ENCODE measurements around the gene RPN2.

Gene RPN2

GRCh38 chr20:37209661-37210314 is 30.7 kb downstream of the RPN2 start:
- TF ChIP-seq, protein P1, sequence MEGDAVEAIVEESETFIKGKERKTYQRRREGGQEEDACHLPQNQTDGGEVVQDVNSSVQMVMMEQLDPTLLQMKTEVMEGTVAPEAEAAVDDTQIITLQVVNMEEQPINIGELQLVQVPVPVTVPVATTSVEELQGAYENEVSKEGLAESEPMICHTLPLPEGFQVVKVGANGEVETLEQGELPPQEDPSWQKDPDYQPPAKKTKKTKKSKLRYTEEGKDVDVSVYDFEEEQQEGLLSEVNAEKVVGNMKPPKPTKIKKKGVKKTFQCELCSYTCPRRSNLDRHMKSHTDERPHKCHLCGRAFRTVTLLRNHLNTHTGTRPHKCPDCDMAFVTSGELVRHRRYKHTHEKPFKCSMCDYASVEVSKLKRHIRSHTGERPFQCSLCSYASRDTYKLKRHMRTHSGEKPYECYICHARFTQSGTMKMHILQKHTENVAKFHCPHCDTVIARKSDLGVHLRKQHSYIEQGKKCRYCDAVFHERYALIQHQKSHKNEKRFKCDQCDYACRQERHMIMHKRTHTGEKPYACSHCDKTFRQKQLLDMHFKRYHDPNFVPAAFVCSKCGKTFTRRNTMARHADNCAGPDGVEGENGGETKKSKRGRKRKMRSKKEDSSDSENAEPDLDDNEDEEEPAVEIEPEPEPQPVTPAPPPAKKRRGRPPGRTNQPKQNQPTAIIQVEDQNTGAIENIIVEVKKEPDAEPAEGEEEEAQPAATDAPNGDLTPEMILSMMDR (conservative IDR thresholded peaks at IDR 0.05; ENCODE audit: low read depth, low read length) = no peak
- no peak overlapping the region for H3K4me3 ChIP-seq (ENCODE audit: low read length)
- no peak for DNase-seq (ENCODE audit: low read depth)

GRCh38 chr20:37218441-37218840 is 39.3 kb downstream of the RPN2 start:
- TF ChIP-seq, protein P1 (conservative IDR thresholded peaks at IDR 0.05; ENCODE audit: low read depth, low read length) = no peak
- no peak for DNase-seq (ENCODE audit: low read depth)

GRCh38 chr20:37218976-37219375 is 39.8 kb downstream of the RPN2 start:
- DNase-seq (ENCODE audit: low read depth) = no peak
- H3K4me3 ChIP-seq (ENCODE audit: low read length) = no peak overlapping the region
- TF ChIP-seq, protein P1 (conservative IDR thresholded peaks at IDR 0.05; ENCODE audit: low read depth, low read length) = no peak

More at GRCh38 chr20:37218441-37218840, 39.3 kb downstream of the RPN2 start:
- H3K4me3 ChIP-seq (ENCODE audit: low read length) = no peak overlapping the region

DNA sequence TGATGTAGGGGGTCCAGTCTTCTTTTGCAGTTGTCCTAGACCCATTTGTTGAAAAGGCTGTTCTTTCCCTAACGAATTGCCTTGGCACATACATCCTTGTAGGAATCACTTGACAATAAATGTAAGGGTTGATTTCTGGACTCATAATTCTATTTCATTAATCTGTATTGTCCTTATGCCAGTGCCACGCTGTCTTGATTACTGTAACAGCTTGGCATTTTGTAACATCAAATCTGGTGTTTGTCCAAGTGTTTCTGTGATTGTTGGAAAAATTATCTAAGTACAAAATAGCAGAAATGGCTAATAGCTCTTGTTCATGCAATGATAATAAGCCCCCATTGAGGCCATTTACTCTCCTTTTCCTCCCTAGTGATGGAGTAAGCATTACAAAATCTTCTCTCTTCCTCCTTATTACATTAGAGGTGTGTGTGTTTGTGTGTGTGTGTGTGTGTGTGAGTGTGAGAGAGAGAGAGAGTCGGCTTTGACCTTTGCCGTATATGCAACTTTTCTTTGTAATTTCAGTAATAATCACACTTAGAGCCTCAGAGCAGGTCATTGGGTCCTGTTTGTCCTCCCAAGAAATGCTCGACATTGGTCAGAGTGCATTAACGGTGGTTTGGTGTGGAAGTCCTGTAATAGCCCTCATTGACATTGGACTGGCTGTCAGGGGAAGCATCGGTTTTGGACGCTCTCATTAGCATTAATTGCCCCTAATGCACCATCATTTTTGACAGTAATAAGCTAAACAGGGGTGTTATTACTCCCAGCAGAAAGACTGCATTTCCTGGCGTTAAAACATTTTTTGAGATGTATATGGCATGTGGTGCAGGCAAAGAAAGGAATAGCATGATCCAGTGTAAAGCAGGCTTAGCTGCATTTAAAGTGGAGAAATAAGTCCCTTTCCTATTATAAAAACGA is 40.9 kb downstream of the RPN2 start:
- no peak for DNase-seq (ENCODE audit: low read depth)
- no peak overlapping the region for H3K4me3 ChIP-seq (ENCODE audit: low read length)
- TF ChIP-seq, protein P1 (conservative IDR thresholded peaks at IDR 0.05; ENCODE audit: low read depth, low read length) = no peak

DNA sequence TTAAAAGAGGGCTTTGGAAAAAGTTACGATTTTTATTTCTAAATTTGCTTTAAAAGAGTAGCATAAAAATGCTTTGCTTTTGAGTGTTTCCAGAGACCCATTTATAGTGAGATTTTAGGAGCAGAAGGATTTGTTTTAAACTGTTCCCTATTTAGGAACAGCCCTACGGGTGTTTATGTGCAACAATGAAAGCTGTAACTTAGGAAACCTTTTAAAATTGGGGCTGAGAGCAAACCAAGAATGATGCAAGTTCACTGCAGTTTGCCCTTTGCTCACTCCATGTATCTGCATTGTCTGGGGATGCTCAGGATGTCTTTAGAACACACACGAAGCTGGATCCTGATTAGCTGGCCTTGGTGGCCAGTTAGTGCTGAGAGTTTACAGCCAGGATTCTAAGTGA is 41.6 kb downstream of the RPN2 start:
- TF ChIP-seq, protein P1 (conservative IDR thresholded peaks at IDR 0.05; ENCODE audit: low read depth, low read length) = no peak

DNA sequence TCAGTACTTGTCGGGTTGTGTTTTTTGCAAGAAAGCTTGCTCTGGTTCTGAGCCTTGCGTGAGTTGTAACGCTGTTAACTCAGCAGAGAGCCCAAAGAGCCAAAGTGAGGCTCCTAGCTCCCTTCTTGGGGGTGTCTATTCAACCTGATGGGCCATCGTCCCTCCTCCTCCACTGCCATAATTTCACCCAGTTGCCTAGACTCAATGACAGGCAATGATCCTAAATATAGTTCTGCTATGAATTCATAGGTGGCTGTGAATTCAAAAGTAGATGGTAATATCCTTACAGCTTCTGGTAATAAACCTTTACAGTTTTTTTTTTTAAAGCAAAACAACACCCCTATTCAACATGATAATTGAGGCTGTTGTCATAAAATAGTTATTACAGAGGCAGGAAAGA is 43.0 kb downstream of the RPN2 start:
- H3K4me3 ChIP-seq (ENCODE audit: low read length) = no peak overlapping the region
- no peak for DNase-seq (ENCODE audit: low read depth)
- TF ChIP-seq, protein P1 (conservative IDR thresholded peaks at IDR 0.05; ENCODE audit: low read depth, low read length) = no peak

More for the DNA sequence above, 41.6 kb downstream of the RPN2 start:
- DNase-seq (ENCODE audit: low read depth) = no peak
- H3K4me3 ChIP-seq (ENCODE audit: low read length) = no peak overlapping the region
